Heart right ventricle (tissue), 16 donors: ENCODE results near the gene UPF3A. TPM values are rescaled to one million over a fixed set of nuclear protein-coding genes. Genes with fewer than 3 reads are reported as not detected.
"Not testable (repeated sequence)": the region's sequence is repeated elsewhere in the genome, so short reads cannot be mapped to it uniquely, and the experiment has no call there.

Experiments
- ATAC-seq, 8 donors: fragments of 200-7000 bp; cut with Tn5 transposase; one replicate each; pipeline ENCODE4 v1.9.1; 2020; ENCODE audit warnings: mild to moderate bottlenecking in 8 of 8, moderate library complexity in 8 of 8, moderate number of reproducible peaks in 1 of 8
- DNase-seq, 2 donors: peaks; one replicate each; pipeline ENCODE4 v3.0.0-alpha.2; 2020
- H3K27ac ChIP-seq, 10 donors: fragments of 200-600 bp; sonication (generic) in 2 of 10; one replicate each; pipeline versions ENCODE4 v1.5.0 to v1.8.0; 2020 to 2022; ENCODE audit warnings: mild to moderate bottlenecking in 3 of 10
- H3K27me3 ChIP-seq, 7 donors: fragments of 200-600 bp; one replicate each; pipeline ENCODE4 v1.8.0; 2021 to 2022; ENCODE audit warnings: mild to moderate bottlenecking in 2 of 7
- H3K36me3 ChIP-seq, 9 donors: fragments of 200-600 bp; sonication (generic) in 1 of 9; one replicate each; pipeline versions ENCODE4 v1.5.0 to v1.8.0; 2020 to 2022; ENCODE audit warnings: mild to moderate bottlenecking in 2 of 9
- H3K4me1 ChIP-seq, 9 donors: fragments of 200-600 bp; sonication (generic) in 1 of 9; one replicate each; pipeline versions ENCODE4 v1.5.0 to v1.8.0; 2020 to 2022; ENCODE audit warnings: mild to moderate bottlenecking in 4 of 9
- H3K4me3 ChIP-seq, 10 donors: fragments of 200-600 bp; sonication (generic) in 2 of 10; one replicate each; pipeline versions ENCODE4 v1.5.0 to v1.8.0; 2020 to 2022; ENCODE audit warnings: mild to moderate bottlenecking in 7 of 10, moderate library complexity in 2 of 10
- H3K9me3 ChIP-seq, 11 donors: fragments of 200-600 bp in 10 of 11; sonication (generic) in 2 of 11; one replicate each; pipeline versions ENCODE4 v1.5.0 to v1.8.0; 2013 to 2022; ENCODE audit warnings: mild to moderate bottlenecking in 2 of 11, control low read depth in 1 of 11, moderate library complexity in 1 of 11
- CTCF ChIP-seq, 9 donors: fragments of 200-600 bp; sonication (generic) in 2 of 9; IDR thresholded peaks; one replicate each; pipeline versions ENCODE4 v1.5.0 to v1.8.0; 2021 to 2022; ENCODE audit warnings: antibody characterized with exemption in 9 of 9, mild to moderate bottlenecking in 5 of 9, moderate library complexity in 1 of 9
- WGBS, 2 donors: extraction: QIAGEN DNeasy Blood & Tissue Kit; methylation state at CpG; one replicate each; pipeline ENCODE4 v1.1.7; 2013; ENCODE audit warnings: inconsistent platforms in 1 of 2; 5-methylcytosine and 5-hydroxymethylcytosine counted together
- intact Hi-C, 10 donors: fragments of 100-400 bp; cut with DNase I; formaldehyde crosslinking; loops; one replicate each; pipeline versions ENCODE4 v1.11.1 to v1.14.2; 2022
- microRNA-seq, 2 donors: library from miRNA; unstranded; fragments of <30 nt; microRNA quantifications; one replicate each; pipeline ENCODE4 v1.2.0, GENCODE V29; 2021
- polyA plus RNA-seq, 2 donors: library from polyadenylated mRNA; stranded (reverse); fragments of 200-250 nt; gene quantifications; one replicate each; pipeline ENCODE4 v1.2.3, GENCODE V29; 2013
- total RNA-seq, 10 donors: library from RNA; stranded (reverse); fragmentation: NEBNext Ultra II Directional in 3 of 10; extraction: Animal tissue kit (Norgen Biotek cat#: 25700) in 3 of 10; gene quantifications; one replicate each; pipeline versions ENCODE4 v1.2.1 to v1.2.4, GENCODE V29; 2021 to 2023
- donor health status: Arrhythmogenic right ventricular cardiomyopathy.
- donor health status: ischemic (EF 13 %, LVEDD 7.1; RV severe dilation, severe dysfunction).
- donor health status: healthy with polysubstance abuse.
- donor health status: DM: no; HTN: yes; CAD: no.
- donor health status: DM: no; HTN: no; CAD: no.
- donor health status: ischemic (EF 25% LVEDD 6.9; RV normal size, moderate dysfunction).
- donor health status: ischemic (EF 25% LVEDD 5.7; RV mildly dilated, moderate dysfunction).
- donor health status: healthy.
- donor health status: DM: yes; HTN: yes; CAD: no.
- donor health status: Ischemic cardiomyopathy.
- donor health status: ischemic (EF 35%, LVEDD 5.7; RV mildly dilated, moderate dysfunction).
- donor health status: nonischemic (EF 11% LVEDD 7.7; RV severe dilation, severe dysfunction).
- donor health status: DM: yes; HTN: yes; CAD: no.
- donor health status: PGD.
- donor health status: ischemic (EF 29% LVEDD 5.4; RV normal size, mild dysfunction).
- donor health status: nonischemic (EF 23%, LVEDD 6.1; RV moderate dilation, normal function).

Gene UPF3A
- total and polyA plus RNA-seq, 12 donors: 16.6 to 105 (median 20.4) TPM

GRCh38 chr13:114341003-114341777 is 59.8 kb downstream of the UPF3A start:
- ATAC-seq: no peak
- peaks cover 0 to 4% (median 0%) of the 10 kb centered on the region in 9 donors for H3K4me1 ChIP-seq
- H3K36me3 ChIP-seq: no peaks in the 10 kb centered on the region
- intact Hi-C loops: no loop called here
- DNase-seq: no peak
- no peak overlapping the region for H3K27ac ChIP-seq
- 62 to 69% methylated on average over 14 of the region's 14 CpGs for WGBS, 2 donors
- no peak overlapping the region for H3K4me3 ChIP-seq
- no peak for TF ChIP-seq CTCF (IDR thresholded peaks at IDR 0.05)
- peaks cover 0 to 5% (median 0%) of the 10 kb centered on the region in 7 donors for H3K27me3 ChIP-seq
- peaks cover 0 to 8% (median 0%) of the 10 kb centered on the region in 11 donors for H3K9me3 ChIP-seq

GRCh38 chr13:114347256-114347655 is 65.9 kb downstream of the UPF3A start:
- ATAC-seq, intact Hi-C loops, H3K27ac ChIP-seq, H3K9me3 ChIP-seq, H3K4me3 ChIP-seq, H3K36me3 ChIP-seq, DNase-seq, H3K4me1 ChIP-seq: not testable (repeated sequence)
- WGBS, 2 donors: 59 to 68% methylated on average over 3 of the region's 3 CpGs
- H3K27me3 ChIP-seq: peaks cover 0 to 22% (median 7%) of the 10 kb centered on the region in 7 donors

- 69 to 74% methylated on average over 24 to 32 of the region's 34 CpGs for WGBS, 2 donors
- H3K4me1 ChIP-seq, DNase-seq, H3K4me3 ChIP-seq, H3K36me3 ChIP-seq, intact Hi-C loops, H3K9me3 ChIP-seq, H3K27ac ChIP-seq, ATAC-seq: not testable (repeated sequence)
- TF ChIP-seq CTCF (IDR thresholded peaks at IDR 0.05): peak in 7 of 9 donors; percentile 25 to 43 (median 34)
- peaks cover 0 to 22% (median 7%) of the 10 kb centered on the region in 7 donors for H3K27me3 ChIP-seq
Observed at GRCh38 chr13:114352763-114353162, 71.4 kb downstream of the UPF3A start.

- DNase-seq, intact Hi-C loops, ATAC-seq, H3K9me3 ChIP-seq, H3K27ac ChIP-seq, H3K36me3 ChIP-seq, H3K4me3 ChIP-seq, H3K4me1 ChIP-seq: not testable (repeated sequence)
- H3K27me3 ChIP-seq: peaks cover 0 to 22% (median 7%) of the 10 kb centered on the region in 7 donors
- 75 to 82% methylated on average over 37 to 38 of the region's 38 CpGs for WGBS, 2 donors
Observed at GRCh38 chr13:114353382-114353781, 72.0 kb downstream of the UPF3A start.

Small RNA genes lying within 50 kb of the gene (microRNA-seq; reads per million reads assigned to microRNA genes)
- gene MIR4502 (0 reads per million in 2 donors), gene MIR548AR (0 reads per million in 2 donors)

Other genes starting within 250 kb of the UPF3A start
- gene RASA3, start 149.0 kb upstream of the UPF3A start, total RNA-seq: 10 to 100 TPM in 7 of 10 donors, 1 to 10 TPM in 3; 7.3 to 16.9 (median 10.6) TPM
- 1 to 10 TPM; 6.8 to 7.3 TPM for gene RASA3, start 149.0 kb upstream of the UPF3A start, polyA plus RNA-seq
- not detected for gene CFAP97D2, start 102.3 kb upstream of the UPF3A start, total RNA-seq
- not detected for gene CFAP97D2, start 102.3 kb upstream of the UPF3A start, polyA plus RNA-seq
- 10 to 100 TPM; 27.8 to 37.6 (median 30.4) TPM for gene CDC16, start 46.7 kb upstream of the UPF3A start, total RNA-seq
- 10 to 100 TPM; 29.4 to 76.6 TPM for gene CDC16, start 46.7 kb upstream of the UPF3A start, polyA plus RNA-seq
- gene CHAMP1, start 32.9 kb downstream of the UPF3A start, total RNA-seq: 10 to 100 TPM in 6 of 10 donors, 1 to 10 TPM in 4; 8.6 to 17.4 (median 11.4) TPM
- 1 to 10 TPM; 3.0 to 4.2 TPM for gene CHAMP1, start 32.9 kb downstream of the UPF3A start, polyA plus RNA-seq